Retinal pigment epithelial cell (primary cell): ENCODE measurements around the gene PARD3.
"Not testable (repeated sequence)": the region's sequence is repeated elsewhere in the genome, so short reads cannot be mapped to it uniquely, and the experiment has no call there.

Experiments used
- DNase-seq: peaks from one replicate; pipeline ENCODE4 v3.0.0-alpha.2; 2010; ENCODE audit warnings: low read depth
- H3K4me3 ChIP-seq: 2 replicates; pipeline ENCODE4 v1.5.1; 2011; ENCODE audit warnings: mild to moderate bottlenecking, low read length, control low read depth, moderate library complexity
- TF ChIP-seq, protein P1 (sequence below): conservative IDR thresholded peaks from 2 replicates; pipeline ENCODE4 v1.5.1; 2011; ENCODE audit warnings: low read depth, low read length, control low read depth, inconsistent platforms

Gene PARD3

DNA sequence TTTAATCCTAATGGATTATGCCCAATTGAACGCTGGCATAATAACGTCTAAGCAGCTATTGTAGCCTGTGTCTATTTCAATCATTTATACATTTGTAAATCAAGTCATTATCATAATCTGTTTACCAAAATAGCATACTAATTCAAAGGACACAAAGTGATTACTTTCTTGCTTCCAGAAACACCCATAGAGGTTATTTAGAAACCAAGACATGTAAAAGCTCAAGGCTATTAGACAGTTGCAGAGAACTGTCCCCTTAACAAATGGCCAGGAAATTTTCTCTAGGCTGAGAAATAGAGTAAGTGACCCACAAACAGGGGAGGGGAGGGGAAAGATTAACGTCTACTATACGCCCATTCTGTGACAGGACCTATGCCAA is 455.7 kb downstream of the PARD3 start:
- TF ChIP-seq, protein P1, sequence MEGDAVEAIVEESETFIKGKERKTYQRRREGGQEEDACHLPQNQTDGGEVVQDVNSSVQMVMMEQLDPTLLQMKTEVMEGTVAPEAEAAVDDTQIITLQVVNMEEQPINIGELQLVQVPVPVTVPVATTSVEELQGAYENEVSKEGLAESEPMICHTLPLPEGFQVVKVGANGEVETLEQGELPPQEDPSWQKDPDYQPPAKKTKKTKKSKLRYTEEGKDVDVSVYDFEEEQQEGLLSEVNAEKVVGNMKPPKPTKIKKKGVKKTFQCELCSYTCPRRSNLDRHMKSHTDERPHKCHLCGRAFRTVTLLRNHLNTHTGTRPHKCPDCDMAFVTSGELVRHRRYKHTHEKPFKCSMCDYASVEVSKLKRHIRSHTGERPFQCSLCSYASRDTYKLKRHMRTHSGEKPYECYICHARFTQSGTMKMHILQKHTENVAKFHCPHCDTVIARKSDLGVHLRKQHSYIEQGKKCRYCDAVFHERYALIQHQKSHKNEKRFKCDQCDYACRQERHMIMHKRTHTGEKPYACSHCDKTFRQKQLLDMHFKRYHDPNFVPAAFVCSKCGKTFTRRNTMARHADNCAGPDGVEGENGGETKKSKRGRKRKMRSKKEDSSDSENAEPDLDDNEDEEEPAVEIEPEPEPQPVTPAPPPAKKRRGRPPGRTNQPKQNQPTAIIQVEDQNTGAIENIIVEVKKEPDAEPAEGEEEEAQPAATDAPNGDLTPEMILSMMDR: no peak
- H3K4me3 ChIP-seq: no peak overlapping the region
- no peak for DNase-seq

DNA sequence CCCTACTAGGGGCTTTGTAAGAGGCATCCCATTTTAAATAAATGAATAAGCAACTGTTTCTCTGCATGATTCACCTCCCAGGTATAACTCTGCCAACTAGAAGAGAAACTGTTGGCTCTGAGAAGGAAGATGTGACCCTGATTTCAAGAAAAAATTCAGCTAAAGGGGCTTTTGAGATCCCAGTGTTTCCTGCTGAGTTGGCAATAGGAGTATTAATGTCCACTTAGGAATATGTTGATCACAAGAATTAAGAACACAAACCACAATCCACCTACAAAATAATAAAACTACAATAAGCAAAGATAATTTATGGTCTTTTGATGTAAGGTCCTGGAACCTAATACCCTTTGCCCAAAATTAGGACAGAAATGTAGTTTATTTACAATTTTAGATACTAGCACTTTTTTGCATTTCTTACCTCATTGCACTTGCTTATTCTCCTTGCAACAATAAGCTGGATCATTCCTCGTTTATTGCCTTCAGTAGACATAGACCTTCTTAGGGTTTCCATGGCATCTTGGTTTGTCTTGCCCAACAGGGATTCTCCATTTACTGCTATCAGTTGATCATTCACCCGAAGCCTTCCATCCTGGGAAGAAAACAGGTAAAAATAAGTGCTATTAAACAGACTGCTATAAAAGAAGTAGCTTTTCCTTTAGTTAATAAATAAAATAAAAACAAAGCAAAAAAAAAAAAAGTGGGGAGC is 456.2 kb downstream of the PARD3 start:
- H3K4me3 ChIP-seq: no peak overlapping the region
- no peak for DNase-seq
- TF ChIP-seq, protein P1: no peak

- TF ChIP-seq, protein P1: no peak
- no peak overlapping the region for H3K4me3 ChIP-seq
- DNase-seq: no peak
These were observed 458.6 kb downstream of the PARD3 start for GRCh38 chr10:34356463-34356862.

DNA sequence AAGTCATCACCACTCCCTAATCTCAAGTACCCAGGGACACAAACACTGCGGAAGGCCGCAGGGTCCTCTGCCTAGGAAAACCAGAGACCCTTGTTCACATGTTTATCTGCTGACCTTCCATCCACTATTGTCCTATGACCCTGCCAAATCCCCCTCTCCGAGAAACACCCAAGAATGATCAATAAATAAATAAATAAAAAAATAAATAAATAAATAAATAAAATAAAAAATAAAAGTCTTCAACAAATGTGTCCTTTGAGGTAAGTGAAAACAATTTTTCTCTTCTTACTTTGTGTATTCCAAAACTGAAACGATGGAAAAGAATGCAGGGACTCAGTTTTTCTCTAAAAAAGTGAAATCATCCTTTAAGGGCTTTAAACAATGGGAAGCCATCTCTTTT is 461.6 kb downstream of the PARD3 start:
- H3K4me3 ChIP-seq, DNase-seq: not testable (repeated sequence)

DNA sequence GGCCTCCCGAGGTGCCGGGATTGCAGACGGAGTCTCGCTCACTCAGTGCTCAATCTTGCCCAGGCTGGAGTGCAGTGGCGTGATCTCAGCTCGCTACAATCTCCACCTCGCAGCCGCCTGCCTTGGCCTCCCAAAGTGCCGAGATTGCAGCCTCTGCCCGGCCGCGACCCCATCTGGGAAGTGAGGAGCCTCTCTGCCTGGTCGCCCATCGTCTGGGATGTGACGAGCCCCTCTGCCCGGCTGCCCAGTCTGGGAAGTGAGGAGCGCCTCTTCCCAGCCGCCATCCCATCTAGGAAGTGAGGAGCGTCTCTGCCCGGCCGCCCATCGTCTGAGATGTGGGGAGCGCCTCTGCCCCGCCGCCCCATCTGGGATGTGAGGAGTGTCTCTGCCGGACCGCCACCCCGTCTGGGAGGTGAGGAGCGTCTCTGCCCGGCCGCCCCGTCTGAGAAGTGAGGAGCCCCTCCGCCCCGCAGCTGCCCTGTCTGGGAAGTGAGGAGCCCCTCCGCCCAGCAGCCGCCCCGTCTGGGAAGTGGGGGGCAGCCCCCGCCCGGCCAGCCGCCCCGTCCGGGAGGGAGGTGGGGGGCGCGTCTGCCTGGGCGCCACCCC is 462.4 kb downstream of the PARD3 start:
- H3K4me3 ChIP-seq, DNase-seq: not testable (repeated sequence)

DNA sequence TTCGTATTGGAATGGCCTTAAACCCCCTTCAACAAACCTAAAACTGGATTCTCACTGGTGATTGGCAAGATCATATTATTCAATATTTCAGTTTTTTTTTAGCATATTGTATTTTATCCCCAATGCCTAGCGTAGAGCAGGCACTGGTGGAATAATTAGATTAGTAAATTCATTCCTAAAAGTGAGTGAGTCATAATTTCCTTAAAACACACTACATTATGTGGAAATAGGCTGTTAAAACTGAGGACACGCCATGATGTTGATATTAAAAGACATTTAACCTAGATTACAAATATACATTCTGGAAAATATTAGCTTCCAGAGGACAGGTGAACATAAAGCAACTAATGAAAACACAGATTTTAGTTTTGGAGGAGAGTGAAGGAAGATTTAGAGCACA is 463.9 kb downstream of the PARD3 start:
- DNase-seq: no peak
- TF ChIP-seq, protein P1: no peak
- no peak overlapping the region for H3K4me3 ChIP-seq

- TF ChIP-seq, protein P1: no peak
- H3K4me3 ChIP-seq: no peak overlapping the region
- no peak for DNase-seq
These were observed 466.1 kb downstream of the PARD3 start for GRCh38 chr10:34348917-34349485.

- H3K4me3 ChIP-seq: no peak overlapping the region
- TF ChIP-seq, protein P1: no peak
- DNase-seq: no peak
These were observed 467.1 kb downstream of the PARD3 start for GRCh38 chr10:34348021-34348420.
